GM10248 (cell line): ENCODE results near the gene PTPRCAP.

ENCODE experiments used
- CTCF ChIA-PET: fragments of 300-600 bp; sonication (Branson Sonifier 250); formaldehyde crosslinking; extraction: SDS; loops from one replicate; lab custom pipeline; 2021; ENCODE audit warnings: antibody characterized with exemption; lab: Yijun Ruan, JAX
- POLR2A ChIA-PET: fragments of 350-650 bp; sonication (Branson Sonifier 250); formaldehyde crosslinking; extraction: SDS; loops from one replicate; lab custom pipeline; 2020; ENCODE audit warnings: antibody characterized with exemption; lab: Yijun Ruan, JAX
- DNase-seq: peaks from one replicate; pipeline ENCODE4 v3.0.0; 2012; ENCODE audit errors: extremely low spot score
- CTCF ChIP-seq: IDR thresholded peaks from 2 replicates; pipeline ENCODE4 v1.5.1; 2012; ENCODE audit warnings: mild to moderate bottlenecking, low read depth; ENCODE audit errors: extremely low read depth, missing control alignments, control extremely low read depth

The PTPRCAP gene

GRCh38 chr11:67400251-67400941 is 37.1 kb downstream of the PTPRCAP start:
- ChIA-PET POLR2A (interaction anchor here (1.7 kb wide), 1 partner anchor 9 kb away, joined by 22 read pairs; the partner anchor contains the start of gene RAD9A), CTCF (interaction anchor here (1.2 to 42.5 kb wide), 20 partner anchors 8 to 215 kb away, joined by 3 to 1573 read pairs (median 8); partner anchors contain the start of genes AIP, CDK2AP2, CLCF1 and PITPNM1)
- no peak for TF ChIP-seq CTCF
- no peak for DNase-seq

- ChIA-PET POLR2A (no interaction called here), CTCF (interaction anchor here (42.5 kb wide), 1 partner anchor 32 kb away, joined by 1573 read pairs; the partner anchor contains the start of genes CLCF1 and POLD4)
- TF ChIP-seq CTCF, result no peak
- no peak for DNase-seq
Observed at GRCh38 chr11:67398661-67399563, 38.6 kb downstream of the PTPRCAP start.

GRCh38 chr11:67397986-67398660 is 39.4 kb downstream of the PTPRCAP start:
- TF ChIP-seq CTCF, result no peak
- ChIA-PET POLR2A (no interaction called here), CTCF (interaction anchor here (42.5 kb wide), 1 partner anchor 31 kb away, joined by 1573 read pairs; the partner anchor contains the start of genes CLCF1 and POLD4)
- DNase-seq, result no peak

- ChIA-PET CTCF (interaction anchor here (42.5 kb wide), 1 partner anchor 31 kb away, joined by 1573 read pairs; the partner anchor contains the start of genes CLCF1 and POLD4), POLR2A (interaction anchor here (1.2 kb wide), 1 partner anchor 158 kb away, joined by 3 read pairs; no protein-coding TSS in a partner anchor)
- no peak for TF ChIP-seq CTCF
- no peak for DNase-seq
Observed at GRCh38 chr11:67397536-67397935, 39.9 kb downstream of the PTPRCAP start.

GRCh38 chr11:67396587-67397389 is 40.7 kb downstream of the PTPRCAP start:
- TF ChIP-seq CTCF, result no peak
- no peak for DNase-seq
- ChIA-PET POLR2A (interaction anchor here (0.9 to 1.2 kb wide), 2 partner anchors 16 to 157 kb away, joined by 3 read pairs; no protein-coding TSS in a partner anchor), CTCF (interaction anchor here (1.3 to 42.5 kb wide), 2 partner anchors 30 to 71 kb away, joined by 3 to 1573 read pairs; partner anchors contain the start of genes CLCF1 and POLD4)
